Hepatocyte (in vitro differentiated cells): ENCODE measurements around the gene CD8B. TPM values are rescaled to one million over a fixed set of nuclear protein-coding genes. Genes with fewer than 3 reads are reported as not detected.

ENCODE experiments used
- DNase-seq: peaks from one replicate; pipeline ENCODE4 v3.0.0-alpha.2; 2016; ENCODE audit warnings: low spot score
- H2AFZ ChIP-seq: fragments of 200-600 bp; sonication (generic); 2 replicates; pipeline ENCODE4 v1.6.0; 2016; ENCODE audit warnings: antibody characterized with exemption, mild to moderate bottlenecking
- H3K27ac ChIP-seq: fragments of 200-600 bp; sonication (generic); 2 replicates; pipeline ENCODE4 v1.5.1; 2016; ENCODE audit warnings: mild to moderate bottlenecking
- H3K27me3 ChIP-seq: fragments of 200-600 bp; sonication (generic); 2 replicates; pipeline ENCODE4 v1.6.1; 2016
- H3K36me3 ChIP-seq: fragments of 200-600 bp; sonication (generic); replicated peaks from 2 replicates; pipeline ENCODE4 v1.5.1; 2016; ENCODE audit warnings: low read depth; ENCODE audit not compliant: insufficient read depth
- H3K4me1 ChIP-seq: fragments of 200-600 bp; sonication (generic); 2 replicates; pipeline ENCODE4 v1.5.1; 2016; ENCODE audit warnings: mild to moderate bottlenecking, moderate library complexity; ENCODE audit not compliant: insufficient read depth
- H3K4me2 ChIP-seq: fragments of 200-600 bp; sonication (generic); 2 replicates; pipeline ENCODE4 v1.6.0; 2016
- H3K4me3 ChIP-seq: fragments of 200-600 bp; sonication (generic); 2 replicates; pipeline ENCODE4 v1.5.1; 2016; ENCODE audit warnings: mild to moderate bottlenecking
- H3K79me2 ChIP-seq: fragments of 200-600 bp; sonication (generic); 2 replicates; pipeline ENCODE4 v1.6.0; 2017; ENCODE audit warnings: mild to moderate bottlenecking
- H3K9me2 ChIP-seq: fragments of 200-600 bp; sonication (generic); replicated peaks from 2 replicates; pipeline ENCODE4 v1.6.0; 2017; ENCODE audit warnings: mild to moderate bottlenecking; ENCODE audit not compliant: insufficient read depth
- H3K9me3 ChIP-seq: fragments of 200-600 bp; sonication (generic); 2 replicates; pipeline ENCODE4 v1.5.1; 2016; ENCODE audit warnings: low read depth, mild to moderate bottlenecking
- H4K20me1 ChIP-seq: fragments of 200-600 bp; sonication (generic); 2 replicates; pipeline ENCODE4 v1.6.0; 2016; ENCODE audit warnings: mild to moderate bottlenecking; ENCODE audit not compliant: insufficient read depth, poor library complexity, severe bottlenecking
- EZH2 ChIP-seq: fragments of 200-600 bp; sonication (generic); IDR thresholded peaks from 2 replicates; pipeline ENCODE4 v1.6.1; 2016; ENCODE audit warnings: antibody characterized with exemption, mild to moderate bottlenecking, borderline replicate concordance
- EZH2phosphoT487 ChIP-seq: fragments of 200-600 bp; sonication (generic); IDR thresholded peaks from one replicate; pipeline ENCODE4 v1.6.1; 2018; ENCODE audit warnings: antibody characterized with exemption, mild to moderate bottlenecking, low read depth, moderate library complexity; ENCODE audit not compliant: unreplicated experiment, severe bottlenecking
- WGBS: methylation state at CpG from one replicate; pipeline ENCODE4 v1.1.6; 2016; ENCODE audit warnings: low lambda C conversion rate; ENCODE audit errors: missing lambda C conversion rate; 5-methylcytosine and 5-hydroxymethylcytosine counted together
- polyA plus RNA-seq: library from polyadenylated mRNA; unstranded; fragments of >200 nt; fragmentation: Nextera tagmentation; extraction: Ambion mirVana; gene quantifications from 2 replicates; pipeline ENCODE4 v1.2.1, GENCODE V29; 2016
- total RNA-seq: library from RNA; depleted of rRNA; stranded (reverse); fragments of >200 nt; gene quantifications from 2 replicates; pipeline ENCODE4 v1.2.3, GENCODE V29; 2014
- TF ChIP-seq, protein P1 (sequence below): fragments of 200-600 bp; sonication (generic); IDR thresholded peaks from 2 replicates; pipeline ENCODE4 v1.5.1; 2016; ENCODE audit warnings: antibody characterized with exemption, mild to moderate bottlenecking; ENCODE audit not compliant: poor library complexity

CD8B gene
- total and polyA plus RNA-seq, 2 experiments from 2014 or later = 1.00 to 3.0 TPM

DNA sequence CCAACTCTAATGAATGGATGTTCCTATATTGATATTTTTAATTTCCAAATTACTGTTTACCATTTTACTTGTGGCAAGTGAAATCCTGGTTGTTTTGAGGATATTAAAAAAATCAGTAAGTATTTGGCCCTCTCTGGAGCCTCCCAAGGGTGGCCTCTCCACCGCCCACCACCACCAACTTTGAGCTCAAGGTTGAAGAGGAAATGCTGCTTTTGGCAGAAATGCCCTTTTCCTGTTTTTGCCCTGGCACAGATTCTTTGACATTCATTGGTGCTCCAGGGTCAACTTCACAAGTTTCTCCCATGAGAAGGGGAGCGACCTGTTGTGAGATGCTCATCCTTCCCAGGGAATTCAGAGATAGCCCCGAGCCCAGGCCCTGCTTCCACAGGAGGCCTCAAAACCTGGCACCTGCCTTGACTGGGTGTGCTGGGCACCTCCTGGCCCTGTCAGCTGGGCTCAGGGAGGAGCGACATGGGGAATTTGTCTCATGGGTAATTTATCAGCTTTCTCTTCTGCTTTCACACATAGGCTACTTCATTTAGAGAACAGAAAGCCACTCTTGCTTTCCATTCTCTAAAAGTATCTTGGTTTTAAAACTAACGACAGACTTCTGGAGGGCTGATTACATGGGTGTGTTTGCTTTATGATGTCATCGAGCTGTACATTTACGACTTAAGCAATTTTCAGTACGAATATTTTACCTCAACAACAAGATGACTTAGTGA is 77.9 kb downstream of the CD8B start:
- no peak for DNase-seq

DNA sequence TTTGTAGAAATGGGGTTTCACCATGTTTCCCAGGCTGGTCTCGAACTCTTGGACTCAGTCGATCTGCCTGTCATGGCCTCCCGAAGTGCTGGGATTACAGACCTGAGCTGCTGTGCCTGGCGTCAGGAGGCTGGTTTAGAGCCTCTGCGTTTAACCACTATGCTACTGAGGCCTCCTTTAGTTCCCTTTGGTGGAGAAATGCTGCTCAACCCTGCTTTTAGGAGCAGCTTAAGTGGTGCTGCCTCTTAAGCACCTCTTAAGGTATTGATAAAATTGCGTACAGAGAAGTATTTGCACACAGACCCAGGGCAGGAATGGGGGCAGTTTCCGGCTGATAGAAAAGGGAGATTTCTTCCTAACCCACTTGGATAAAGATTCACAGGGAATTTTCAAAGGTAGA is 78.9 kb downstream of the CD8B start:
- H4K20me1 ChIP-seq = no peaks in the 10 kb centered on the region
- DNase-seq = no peak
- peaks cover 20% of the 10 kb centered on the region for H3K27me3 ChIP-seq
- no peaks in the 10 kb centered on the region for H3K9me2 ChIP-seq
- H3K79me2 ChIP-seq = no peaks in the 10 kb centered on the region
- H3K4me3 ChIP-seq = no peak overlapping the region
- H3K27ac ChIP-seq = no peak overlapping the region
- H3K4me1 ChIP-seq = no peaks in the 10 kb centered on the region
- no peaks in the 10 kb centered on the region for H3K9me3 ChIP-seq
- 89% methylated on average over 7 of the region's 7 CpGs for WGBS
- no peaks in the 10 kb centered on the region for H3K36me3 ChIP-seq
- no peak overlapping the region for H3K4me2 ChIP-seq
- no peak for TF ChIP-seq EZH2
- no peak for TF ChIP-seq EZH2phosphoT487
- TF ChIP-seq, protein P1, sequence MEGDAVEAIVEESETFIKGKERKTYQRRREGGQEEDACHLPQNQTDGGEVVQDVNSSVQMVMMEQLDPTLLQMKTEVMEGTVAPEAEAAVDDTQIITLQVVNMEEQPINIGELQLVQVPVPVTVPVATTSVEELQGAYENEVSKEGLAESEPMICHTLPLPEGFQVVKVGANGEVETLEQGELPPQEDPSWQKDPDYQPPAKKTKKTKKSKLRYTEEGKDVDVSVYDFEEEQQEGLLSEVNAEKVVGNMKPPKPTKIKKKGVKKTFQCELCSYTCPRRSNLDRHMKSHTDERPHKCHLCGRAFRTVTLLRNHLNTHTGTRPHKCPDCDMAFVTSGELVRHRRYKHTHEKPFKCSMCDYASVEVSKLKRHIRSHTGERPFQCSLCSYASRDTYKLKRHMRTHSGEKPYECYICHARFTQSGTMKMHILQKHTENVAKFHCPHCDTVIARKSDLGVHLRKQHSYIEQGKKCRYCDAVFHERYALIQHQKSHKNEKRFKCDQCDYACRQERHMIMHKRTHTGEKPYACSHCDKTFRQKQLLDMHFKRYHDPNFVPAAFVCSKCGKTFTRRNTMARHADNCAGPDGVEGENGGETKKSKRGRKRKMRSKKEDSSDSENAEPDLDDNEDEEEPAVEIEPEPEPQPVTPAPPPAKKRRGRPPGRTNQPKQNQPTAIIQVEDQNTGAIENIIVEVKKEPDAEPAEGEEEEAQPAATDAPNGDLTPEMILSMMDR = no peak
- H2AFZ ChIP-seq = no peak overlapping the region

More for the DNA sequence above, 77.9 kb downstream of the CD8B start:
- H3K4me2 ChIP-seq = no peak overlapping the region
- H3K9me2 ChIP-seq = no peaks in the 10 kb centered on the region
- H3K27me3 ChIP-seq = peaks cover 30% of the 10 kb centered on the region
- H3K36me3 ChIP-seq = no peaks in the 10 kb centered on the region
- 79% methylated on average over 8 of the region's 8 CpGs for WGBS
- no peak overlapping the region for H3K4me3 ChIP-seq
- H3K4me1 ChIP-seq = peaks cover under 1% of the 10 kb centered on the region
- H3K27ac ChIP-seq = no peak overlapping the region
- H3K79me2 ChIP-seq = no peaks in the 10 kb centered on the region
- no peak for TF ChIP-seq EZH2phosphoT487
- TF ChIP-seq, protein P1 = no peak
- no peak for TF ChIP-seq EZH2
- no peaks in the 10 kb centered on the region for H3K9me3 ChIP-seq
- H2AFZ ChIP-seq = no peak overlapping the region
- H4K20me1 ChIP-seq = no peaks in the 10 kb centered on the region

DNA sequence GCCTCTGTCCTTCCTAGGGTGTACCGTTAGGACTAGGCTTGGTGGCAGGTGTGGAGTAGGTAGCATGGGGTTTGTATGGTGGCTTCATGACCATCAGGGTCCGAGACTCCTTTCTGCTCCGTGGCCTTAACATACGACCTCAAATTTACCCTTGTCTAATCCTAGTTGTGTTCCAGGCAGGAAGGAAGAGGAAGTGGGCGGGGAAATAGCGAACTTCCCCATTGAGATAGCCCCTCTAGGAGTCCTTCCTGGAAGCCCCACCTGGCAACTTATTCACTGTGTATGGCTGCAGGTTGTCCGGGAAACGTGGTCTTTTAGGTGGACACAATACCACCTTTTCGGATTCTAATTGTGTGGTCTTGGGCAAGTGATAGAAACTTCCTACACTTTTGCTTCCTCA is 80.3 kb downstream of the CD8B start:
- no peaks in the 10 kb centered on the region for H3K79me2 ChIP-seq
- H3K27me3 ChIP-seq = peaks cover 9% of the 10 kb centered on the region
- no peak overlapping the region for H3K27ac ChIP-seq
- no peak for DNase-seq
- no peaks in the 10 kb centered on the region for H4K20me1 ChIP-seq
- no peaks in the 10 kb centered on the region for H3K9me3 ChIP-seq
- H3K36me3 ChIP-seq = no peaks in the 10 kb centered on the region
- H3K4me1 ChIP-seq = no peaks in the 10 kb centered on the region
- H3K9me2 ChIP-seq = no peaks in the 10 kb centered on the region
- H3K4me2 ChIP-seq = no peak overlapping the region
- TF ChIP-seq, protein P1 = no peak
- TF ChIP-seq EZH2 (no peak), EZH2phosphoT487 (no peak)
- WGBS = 92% methylated on average over 9 of the region's 9 CpGs
- no peak overlapping the region for H3K4me3 ChIP-seq
- H2AFZ ChIP-seq = no peak overlapping the region
